Liver (tissue), 9 donors: Measurements from ENCODE around the gene FTO. TPM values are rescaled to one million over a fixed set of nuclear protein-coding genes. Genes with fewer than 3 reads are reported as not detected.

Experiments
- DNase-seq: peaks from one replicate; pipeline ENCODE4 v3.0.0-alpha.2; 2017; ENCODE audit warnings: low spot score
- H3K27ac ChIP-seq, 2 donors: one replicate each; pipeline ENCODE4 v1.7.0; 2013; ENCODE audit warnings: inconsistent platforms in 2 of 2, low read length in 2 of 2, control low read depth in 1 of 2, low read depth in 1 of 2, mild to moderate bottlenecking in 1 of 2
- H3K27me3 ChIP-seq, 4 donors: one replicate each; pipeline versions ENCODE4 v1.6.1 to v1.7.0; 2013; ENCODE audit warnings: low read length in 3 of 4, inconsistent platforms in 1 of 4, mild to moderate bottlenecking in 1 of 4, moderate library complexity in 1 of 4; ENCODE audit not compliant: control insufficient read depth in 4 of 4, insufficient read depth in 4 of 4
- H3K36me3 ChIP-seq, 4 donors: one replicate each; pipeline versions ENCODE4 v1.6.1 to v1.7.0; 2013; ENCODE audit warnings: low read length in 3 of 4, mild to moderate bottlenecking in 3 of 4, low read depth in 1 of 4, moderate library complexity in 1 of 4; ENCODE audit not compliant: control insufficient read depth in 4 of 4, insufficient read depth in 3 of 4
- H3K4me1 ChIP-seq, 4 donors: one replicate each; pipeline versions ENCODE4 v1.6.1 to v1.7.0; 2013; ENCODE audit warnings: low read length in 3 of 4, mild to moderate bottlenecking in 3 of 4, moderate library complexity in 1 of 4; ENCODE audit not compliant: control insufficient read depth in 4 of 4, insufficient read depth in 4 of 4
- H3K4me3 ChIP-seq, 3 donors: one replicate each; pipeline versions ENCODE4 v1.6.1 to v1.7.0; 2013; ENCODE audit warnings: low read length in 3 of 3, control low read depth in 1 of 3, low read depth in 1 of 3, mild to moderate bottlenecking in 1 of 3
- H3K9ac ChIP-seq, 2 donors: one replicate each; pipeline ENCODE4 v1.7.0; 2013; ENCODE audit warnings: low read length in 2 of 2, mild to moderate bottlenecking in 2 of 2, moderate library complexity in 2 of 2, control low read depth in 1 of 2, low read depth in 1 of 2
- H3K9me3 ChIP-seq, 4 donors: one replicate each; pipeline versions ENCODE4 v1.6.1 to v1.7.0; 2013; ENCODE audit warnings: low read length in 3 of 4; ENCODE audit not compliant: control insufficient read depth in 4 of 4
- EGR1 ChIP-seq, 2 donors: IDR thresholded peaks; 2 replicates each; pipeline ENCODE4 v1.6.1; 2016 to 2018; ENCODE audit warnings: antibody characterized with exemption in 2 of 2, low read depth in 2 of 2
- FOXA1 ChIP-seq: IDR thresholded peaks from 2 replicates; pipeline ENCODE4 v1.6.1; 2016; ENCODE audit warnings: antibody characterized with exemption
- FOXA2 ChIP-seq: IDR thresholded peaks from 2 replicates; pipeline ENCODE4 v1.6.1; 2016; ENCODE audit warnings: antibody characterized with exemption
- GABPA ChIP-seq, 2 donors: IDR thresholded peaks in 1 of 2; conservative IDR thresholded peaks in 1 of 2; 2 replicates each; pipeline ENCODE4 v1.6.1; 2016; ENCODE audit warnings: antibody characterized with exemption in 2 of 2, mild to moderate bottlenecking in 1 of 2, moderate library complexity in 1 of 2
- HNF4G ChIP-seq: IDR thresholded peaks from 2 replicates; pipeline ENCODE4 v1.6.1; 2016; ENCODE audit warnings: antibody characterized with exemption
- JUND ChIP-seq, 2 donors: IDR thresholded peaks; 2 replicates each; pipeline ENCODE4 v1.6.1; 2016; ENCODE audit warnings: antibody characterized with exemption in 2 of 2
- NR2F2 ChIP-seq: IDR thresholded peaks from 2 replicates; pipeline ENCODE4 v1.6.1; 2016; ENCODE audit warnings: antibody characterized with exemption
- RAD21 ChIP-seq, 2 donors: IDR thresholded peaks; 2 replicates each; pipeline ENCODE4 v1.6.1; 2016; ENCODE audit warnings: antibody characterized with exemption in 2 of 2, mild to moderate bottlenecking in 2 of 2
- RXRA ChIP-seq, 2 donors: IDR thresholded peaks; 2 replicates each; pipeline ENCODE4 v1.6.1; 2017 to 2018; ENCODE audit warnings: antibody characterized with exemption in 2 of 2, mild to moderate bottlenecking in 1 of 2
- SP1 ChIP-seq: IDR thresholded peaks from 2 replicates; pipeline ENCODE4 v1.6.1; 2018; ENCODE audit warnings: antibody characterized with exemption, mild to moderate bottlenecking
- TAF1 ChIP-seq: conservative IDR thresholded peaks from 2 replicates; pipeline ENCODE4 v1.6.1; 2016; ENCODE audit warnings: antibody characterized with exemption, mild to moderate bottlenecking
- YY1 ChIP-seq: IDR thresholded peaks from 2 replicates; pipeline ENCODE4 v1.6.1; 2016; ENCODE audit warnings: antibody characterized with exemption, mild to moderate bottlenecking
- WGBS: extraction: QIAGEN DNeasy Blood & Tissue Kit; methylation state at CpG from one replicate; pipeline ENCODE4 v1.1.7; 2013; 5-methylcytosine and 5-hydroxymethylcytosine counted together
- polyA plus RNA-seq, 2 donors: library from polyadenylated mRNA; stranded (reverse) in 1 of 2; unstranded in 1 of 2; fragments of 200-250 nt in 1 of 2; fragments of >200 nt in 1 of 2; fragmentation: Nextera tagmentation in 1 of 2; extraction: Ambion mirVana in 1 of 2; gene quantifications; one replicate each; pipeline versions ENCODE4 v1.2.1 to v1.2.3, GENCODE V29; 2013 to 2015
- total RNA-seq, 2 donors: library from RNA; depleted of rRNA; stranded (reverse); fragments of >200 nt; gene quantifications; one replicate each; pipeline ENCODE4 v1.2.3, GENCODE V29; 2014
- TF ChIP-seq, protein P1 (sequence below): fragments of 150-350 bp; IDR thresholded peaks from 2 replicates; pipeline ENCODE4 v1.5.1; 2017; ENCODE audit warnings: improper control_type of control experiment, low read depth, low read length; ENCODE audit not compliant: missing input control
- TF ChIP-seq, protein P2 (sequence below): IDR thresholded peaks from 2 replicates; pipeline ENCODE4 v1.6.1; 2016; ENCODE audit warnings: antibody characterized with exemption
- TF ChIP-seq, protein P3 (sequence below): IDR thresholded peaks from 2 replicates; pipeline ENCODE4 v1.6.1; 2016; ENCODE audit warnings: antibody characterized with exemption, mild to moderate bottlenecking
- TF ChIP-seq, protein P4 (sequence below): IDR thresholded peaks from 2 replicates; pipeline ENCODE4 v1.6.1; 2016; ENCODE audit warnings: antibody characterized with exemption
- donor health status: healthy.
- donor health status: healthy.
- donor health status: healthy.
- donor health status: healthy.
- donor health status: healthy.

Gene FTO
- total and polyA plus RNA-seq, 4 donors: 12.0 to 54.2 (median 24.6) TPM

DNA sequence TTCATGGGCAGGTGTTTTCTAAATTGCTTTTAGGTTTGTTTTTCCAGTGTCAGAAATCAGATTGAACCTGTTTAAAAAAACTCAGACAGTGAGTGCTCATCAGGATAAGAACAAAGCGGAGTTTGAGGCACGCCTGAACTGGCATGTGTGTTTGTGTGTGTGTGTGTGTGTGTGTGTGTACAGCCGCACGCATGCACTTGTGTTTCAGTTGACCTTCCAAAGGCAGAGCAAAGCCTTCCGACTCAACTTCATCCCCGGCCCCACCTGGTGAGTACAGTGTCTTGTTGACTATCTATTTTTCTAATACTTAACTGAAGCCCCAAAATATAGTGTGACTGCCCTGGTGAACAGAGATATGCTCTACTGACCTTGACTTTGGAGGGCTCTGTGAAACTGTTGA lies 357.5 kb downstream of the FTO start:
- no peak for DNase-seq
- no peak overlapping the region for H3K4me3 ChIP-seq
- no peaks in the 10 kb centered on the region for H3K27me3 ChIP-seq
- H3K4me1 ChIP-seq: peaks cover 2 to 12% (median 8%) of the 10 kb centered on the region in 4 donors
- H3K9ac ChIP-seq: no peak overlapping the region
- no peaks in the 10 kb centered on the region for H3K9me3 ChIP-seq
- no peaks in the 10 kb centered on the region for H3K36me3 ChIP-seq
- TF ChIP-seq GABPA (IDR thresholded peaks at IDR 0.05 in 1 of 2, conservative IDR thresholded peaks at IDR 0.05 in 1 of 2): no peak
- TF ChIP-seq HNF4G: no peak
- TF ChIP-seq FOXA1: no peak
- TF ChIP-seq, protein P1, sequence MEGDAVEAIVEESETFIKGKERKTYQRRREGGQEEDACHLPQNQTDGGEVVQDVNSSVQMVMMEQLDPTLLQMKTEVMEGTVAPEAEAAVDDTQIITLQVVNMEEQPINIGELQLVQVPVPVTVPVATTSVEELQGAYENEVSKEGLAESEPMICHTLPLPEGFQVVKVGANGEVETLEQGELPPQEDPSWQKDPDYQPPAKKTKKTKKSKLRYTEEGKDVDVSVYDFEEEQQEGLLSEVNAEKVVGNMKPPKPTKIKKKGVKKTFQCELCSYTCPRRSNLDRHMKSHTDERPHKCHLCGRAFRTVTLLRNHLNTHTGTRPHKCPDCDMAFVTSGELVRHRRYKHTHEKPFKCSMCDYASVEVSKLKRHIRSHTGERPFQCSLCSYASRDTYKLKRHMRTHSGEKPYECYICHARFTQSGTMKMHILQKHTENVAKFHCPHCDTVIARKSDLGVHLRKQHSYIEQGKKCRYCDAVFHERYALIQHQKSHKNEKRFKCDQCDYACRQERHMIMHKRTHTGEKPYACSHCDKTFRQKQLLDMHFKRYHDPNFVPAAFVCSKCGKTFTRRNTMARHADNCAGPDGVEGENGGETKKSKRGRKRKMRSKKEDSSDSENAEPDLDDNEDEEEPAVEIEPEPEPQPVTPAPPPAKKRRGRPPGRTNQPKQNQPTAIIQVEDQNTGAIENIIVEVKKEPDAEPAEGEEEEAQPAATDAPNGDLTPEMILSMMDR: no peak
- no peak for TF ChIP-seq RXRA (IDR thresholded peaks at IDR 0.05)
- no peak for TF ChIP-seq YY1
- TF ChIP-seq, protein P2, sequence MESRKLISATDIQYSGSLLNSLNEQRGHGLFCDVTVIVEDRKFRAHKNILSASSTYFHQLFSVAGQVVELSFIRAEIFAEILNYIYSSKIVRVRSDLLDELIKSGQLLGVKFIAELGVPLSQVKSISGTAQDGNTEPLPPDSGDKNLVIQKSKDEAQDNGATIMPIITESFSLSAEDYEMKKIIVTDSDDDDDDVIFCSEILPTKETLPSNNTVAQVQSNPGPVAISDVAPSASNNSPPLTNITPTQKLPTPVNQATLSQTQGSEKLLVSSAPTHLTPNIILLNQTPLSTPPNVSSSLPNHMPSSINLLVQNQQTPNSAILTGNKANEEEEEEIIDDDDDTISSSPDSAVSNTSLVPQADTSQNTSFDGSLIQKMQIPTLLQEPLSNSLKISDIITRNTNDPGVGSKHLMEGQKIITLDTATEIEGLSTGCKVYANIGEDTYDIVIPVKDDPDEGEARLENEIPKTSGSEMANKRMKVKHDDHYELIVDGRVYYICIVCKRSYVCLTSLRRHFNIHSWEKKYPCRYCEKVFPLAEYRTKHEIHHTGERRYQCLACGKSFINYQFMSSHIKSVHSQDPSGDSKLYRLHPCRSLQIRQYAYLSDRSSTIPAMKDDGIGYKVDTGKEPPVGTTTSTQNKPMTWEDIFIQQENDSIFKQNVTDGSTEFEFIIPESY: no peak
- no peak for TF ChIP-seq EGR1 (IDR thresholded peaks at IDR 0.05; ENCODE audit: low read depth in 2 of 2)
- TF ChIP-seq TAF1: no peak
- TF ChIP-seq SP1: no peak
- no peak for TF ChIP-seq JUND (IDR thresholded peaks at IDR 0.05)
- TF ChIP-seq, protein P3, sequence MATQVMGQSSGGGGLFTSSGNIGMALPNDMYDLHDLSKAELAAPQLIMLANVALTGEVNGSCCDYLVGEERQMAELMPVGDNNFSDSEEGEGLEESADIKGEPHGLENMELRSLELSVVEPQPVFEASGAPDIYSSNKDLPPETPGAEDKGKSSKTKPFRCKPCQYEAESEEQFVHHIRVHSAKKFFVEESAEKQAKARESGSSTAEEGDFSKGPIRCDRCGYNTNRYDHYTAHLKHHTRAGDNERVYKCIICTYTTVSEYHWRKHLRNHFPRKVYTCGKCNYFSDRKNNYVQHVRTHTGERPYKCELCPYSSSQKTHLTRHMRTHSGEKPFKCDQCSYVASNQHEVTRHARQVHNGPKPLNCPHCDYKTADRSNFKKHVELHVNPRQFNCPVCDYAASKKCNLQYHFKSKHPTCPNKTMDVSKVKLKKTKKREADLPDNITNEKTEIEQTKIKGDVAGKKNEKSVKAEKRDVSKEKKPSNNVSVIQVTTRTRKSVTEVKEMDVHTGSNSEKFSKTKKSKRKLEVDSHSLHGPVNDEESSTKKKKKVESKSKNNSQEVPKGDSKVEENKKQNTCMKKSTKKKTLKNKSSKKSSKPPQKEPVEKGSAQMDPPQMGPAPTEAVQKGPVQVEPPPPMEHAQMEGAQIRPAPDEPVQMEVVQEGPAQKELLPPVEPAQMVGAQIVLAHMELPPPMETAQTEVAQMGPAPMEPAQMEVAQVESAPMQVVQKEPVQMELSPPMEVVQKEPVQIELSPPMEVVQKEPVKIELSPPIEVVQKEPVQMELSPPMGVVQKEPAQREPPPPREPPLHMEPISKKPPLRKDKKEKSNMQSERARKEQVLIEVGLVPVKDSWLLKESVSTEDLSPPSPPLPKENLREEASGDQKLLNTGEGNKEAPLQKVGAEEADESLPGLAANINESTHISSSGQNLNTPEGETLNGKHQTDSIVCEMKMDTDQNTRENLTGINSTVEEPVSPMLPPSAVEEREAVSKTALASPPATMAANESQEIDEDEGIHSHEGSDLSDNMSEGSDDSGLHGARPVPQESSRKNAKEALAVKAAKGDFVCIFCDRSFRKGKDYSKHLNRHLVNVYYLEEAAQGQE: no peak
- TF ChIP-seq NR2F2: no peak
- no peak for TF ChIP-seq FOXA2
- no peak overlapping the region for H3K27ac ChIP-seq
- 97% methylated on average over 6 of the region's 6 CpGs for WGBS

DNA sequence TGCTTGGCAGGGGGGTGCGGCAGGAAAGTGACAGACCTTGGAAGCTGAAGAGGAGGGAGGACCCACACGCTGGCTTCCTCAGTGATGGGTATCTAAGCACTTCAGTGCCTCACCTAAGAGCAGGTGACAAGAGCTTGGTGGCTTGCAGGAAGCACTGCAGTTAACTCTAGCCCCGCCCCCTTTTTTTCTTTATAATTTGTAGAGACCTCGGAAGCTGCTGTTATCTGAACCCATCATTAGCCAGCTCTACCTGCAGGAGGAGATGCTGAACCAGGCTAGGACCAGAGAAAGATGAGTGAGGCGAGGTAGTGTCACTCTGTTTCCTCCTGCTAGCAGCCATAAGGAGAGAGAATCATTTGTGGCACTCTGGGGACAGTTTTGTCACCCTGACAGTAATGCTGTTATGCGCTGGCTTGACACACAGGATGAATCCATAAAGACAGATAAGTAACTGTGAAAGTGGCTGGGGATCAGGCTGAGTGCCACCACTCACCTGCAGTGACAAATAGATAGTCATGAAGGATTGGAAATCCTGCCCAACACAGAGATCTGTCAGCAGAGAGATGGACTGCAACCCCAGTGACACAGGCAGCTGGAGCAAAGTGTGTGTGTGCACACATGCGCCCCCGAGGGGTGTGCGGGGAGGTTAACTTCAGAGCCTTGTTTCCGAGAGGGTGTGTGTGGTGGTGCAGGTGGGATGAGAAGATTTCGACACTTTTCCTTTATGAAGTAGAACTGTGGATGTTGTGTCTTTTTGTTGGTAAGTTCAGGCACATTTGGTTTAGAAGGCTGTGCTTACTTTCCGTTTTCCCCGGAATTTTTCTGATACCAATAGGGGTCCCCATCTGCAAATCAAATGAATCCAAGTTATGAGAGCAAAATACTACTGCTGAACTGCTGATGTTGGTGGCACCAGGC lies 358.7 kb downstream of the FTO start:
- no peak for DNase-seq
- 76% methylated on average over 13 of the region's 13 CpGs for WGBS
- peaks cover 2 to 12% (median 8%) of the 10 kb centered on the region in 4 donors for H3K4me1 ChIP-seq

More for the DNA sequence above, 358.7 kb downstream of the FTO start:
- TF ChIP-seq, protein P4, sequence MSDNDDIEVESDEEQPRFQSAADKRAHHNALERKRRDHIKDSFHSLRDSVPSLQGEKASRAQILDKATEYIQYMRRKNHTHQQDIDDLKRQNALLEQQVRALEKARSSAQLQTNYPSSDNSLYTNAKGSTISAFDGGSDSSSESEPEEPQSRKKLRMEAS: no peak
- peak; percentile 64 to 69 for TF ChIP-seq RAD21 (IDR thresholded peaks at IDR 0.05)
- TF ChIP-seq FOXA2: peak; percentile 3
- TF ChIP-seq TAF1: no peak
- TF ChIP-seq EGR1 (IDR thresholded peaks at IDR 0.05; ENCODE audit: low read depth in 2 of 2): no peak
- TF ChIP-seq, protein P1: peak; percentile 17
- no peaks in the 10 kb centered on the region for H3K27me3 ChIP-seq
- H3K4me3 ChIP-seq: no peak overlapping the region
- no peak overlapping the region for H3K27ac ChIP-seq
- H3K9ac ChIP-seq: no peak overlapping the region
- H3K9me3 ChIP-seq: no peaks in the 10 kb centered on the region
- no peaks in the 10 kb centered on the region for H3K36me3 ChIP-seq
